ENCODE measurements around the gene RREB1.

DNA sequence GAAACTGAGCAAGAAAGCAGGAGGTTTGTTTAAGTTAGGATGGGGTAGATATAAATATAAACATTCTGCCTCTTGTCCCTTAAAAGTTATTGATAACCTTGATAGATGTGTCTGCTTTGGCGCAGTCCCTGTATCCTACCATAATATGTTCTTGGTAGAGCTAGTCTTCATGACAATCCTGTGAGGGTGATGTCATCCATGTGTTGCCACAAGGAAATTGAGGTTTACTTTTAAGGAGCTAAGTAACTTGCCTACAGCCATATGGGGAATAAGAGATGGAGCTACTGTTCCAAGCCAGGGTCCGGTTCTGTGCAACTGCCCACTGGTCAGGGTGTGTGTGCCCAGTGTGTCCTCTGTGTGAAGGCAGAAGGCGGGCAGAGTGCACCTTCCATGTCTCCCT, 126.8 kb downstream of the RREB1 start:
- TF ChIP-seq, protein P1, sequence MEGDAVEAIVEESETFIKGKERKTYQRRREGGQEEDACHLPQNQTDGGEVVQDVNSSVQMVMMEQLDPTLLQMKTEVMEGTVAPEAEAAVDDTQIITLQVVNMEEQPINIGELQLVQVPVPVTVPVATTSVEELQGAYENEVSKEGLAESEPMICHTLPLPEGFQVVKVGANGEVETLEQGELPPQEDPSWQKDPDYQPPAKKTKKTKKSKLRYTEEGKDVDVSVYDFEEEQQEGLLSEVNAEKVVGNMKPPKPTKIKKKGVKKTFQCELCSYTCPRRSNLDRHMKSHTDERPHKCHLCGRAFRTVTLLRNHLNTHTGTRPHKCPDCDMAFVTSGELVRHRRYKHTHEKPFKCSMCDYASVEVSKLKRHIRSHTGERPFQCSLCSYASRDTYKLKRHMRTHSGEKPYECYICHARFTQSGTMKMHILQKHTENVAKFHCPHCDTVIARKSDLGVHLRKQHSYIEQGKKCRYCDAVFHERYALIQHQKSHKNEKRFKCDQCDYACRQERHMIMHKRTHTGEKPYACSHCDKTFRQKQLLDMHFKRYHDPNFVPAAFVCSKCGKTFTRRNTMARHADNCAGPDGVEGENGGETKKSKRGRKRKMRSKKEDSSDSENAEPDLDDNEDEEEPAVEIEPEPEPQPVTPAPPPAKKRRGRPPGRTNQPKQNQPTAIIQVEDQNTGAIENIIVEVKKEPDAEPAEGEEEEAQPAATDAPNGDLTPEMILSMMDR (IDR thresholded peaks at IDR 0.05; ENCODE audit: extremely low read depth in 1 of 2, insufficient read depth in 1 of 2, low read depth in 1 of 2, low read length in 2 of 2): no peak
- no peak for TF ChIP-seq POLR2AphosphoS5 (IDR thresholded peaks at IDR 0.05; ENCODE audit: insufficient read depth, low read depth, low read length)
- TF ChIP-seq JUN (IDR thresholded peaks at IDR 0.05; ENCODE audit: borderline replicate concordance, insufficient read depth, insufficient read length, low read depth): no peak
- TF ChIP-seq POLR2A (IDR thresholded peaks at IDR 0.05; ENCODE audit: low read depth, low read length): no peak
- no peak for TF ChIP-seq EZH2 (IDR thresholded peaks at IDR 0.05; ENCODE audit: borderline replicate concordance, low read depth, low read length, severe bottlenecking)
- TF ChIP-seq, protein P2, sequence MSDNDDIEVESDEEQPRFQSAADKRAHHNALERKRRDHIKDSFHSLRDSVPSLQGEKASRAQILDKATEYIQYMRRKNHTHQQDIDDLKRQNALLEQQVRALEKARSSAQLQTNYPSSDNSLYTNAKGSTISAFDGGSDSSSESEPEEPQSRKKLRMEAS (IDR thresholded peaks at IDR 0.05; ENCODE audit: insufficient read depth, insufficient read length): no peak
- no peak for TF ChIP-seq MYC (IDR thresholded peaks at IDR 0.05; ENCODE audit: low read depth, low read length)
- no peak for TF ChIP-seq GATA2 (IDR thresholded peaks at IDR 0.05; ENCODE audit: insufficient read depth, insufficient read length, low read depth, low read length)
- no peak for TF ChIP-seq FOS (IDR thresholded peaks at IDR 0.05; ENCODE audit: borderline replicate concordance, insufficient read depth, low read length)

All from endothelial cell of umbilical vein (primary cell).